GM10266 (cell line): ENCODE measurements around the gene FAM193A.
A peak's percentile ranks its signal among the peaks of the same experiment; 100 is the strongest.

Experiments used
- DNase-seq: peaks from one replicate; pipeline ENCODE4 v3.0.0; 2012; ENCODE audit errors: extremely low spot score
- CTCF ChIP-seq: IDR thresholded peaks from 2 replicates; pipeline ENCODE4 v1.5.1; 2012; ENCODE audit warnings: mild to moderate bottlenecking, low read depth; ENCODE audit not compliant: control insufficient read depth, insufficient read depth; ENCODE audit errors: missing control alignments

FAM193A gene

GRCh38 chr4:2698504-2698903 is 162.1 kb downstream of the FAM193A start:
- DNase-seq: no peak
- no peak for TF ChIP-seq CTCF

- no peak for DNase-seq
- TF ChIP-seq CTCF: no peak
Measured at GRCh38 chr4:2698951-2699505, 162.6 kb downstream of the FAM193A start.

- TF ChIP-seq CTCF: no peak
- no peak for DNase-seq
Measured at GRCh38 chr4:2699534-2699933, 163.1 kb downstream of the FAM193A start.

- TF ChIP-seq CTCF: no peak
- no peak for DNase-seq
Measured at GRCh38 chr4:2700031-2700430, 163.6 kb downstream of the FAM193A start.

- DNase-seq: no peak
- no peak for TF ChIP-seq CTCF
Measured at GRCh38 chr4:2702361-2702760, 165.9 kb downstream of the FAM193A start.

GRCh38 chr4:2702770-2703169 is 166.3 kb downstream of the FAM193A start:
- no peak for TF ChIP-seq CTCF
- DNase-seq: no peak

- peak; percentile 55 for TF ChIP-seq CTCF
- DNase-seq: no peak
Measured at GRCh38 chr4:2712261-2712842, 175.9 kb downstream of the FAM193A start.
